Thymus (tissue), 11 donors: ENCODE measurements around the gene EPS8. TPM values are rescaled to one million over a fixed set of nuclear protein-coding genes. Genes with fewer than 3 reads are reported as not detected.
"Not testable (repeated sequence)": the region's sequence is repeated elsewhere in the genome, so short reads cannot be mapped to it uniquely, and the experiment has no call there.

Experiments
- DNase-seq, 9 donors: peaks; one replicate each; pipeline ENCODE4 v3.0.0-alpha.2; 2013; ENCODE audit warnings: low spot score in 9 of 9, low read depth in 6 of 9, missing footprints in 1 of 9
- H3K27ac ChIP-seq, 2 donors: one replicate each; pipeline ENCODE4 v1.5.1; 2013; ENCODE audit warnings: control low read depth in 1 of 2, low read depth in 1 of 2, low read length in 1 of 2, mild to moderate bottlenecking in 1 of 2, moderate library complexity in 1 of 2
- H3K27me3 ChIP-seq, 2 donors: one replicate each; pipeline ENCODE4 v1.5.1; 2013; ENCODE audit warnings: low read length in 1 of 2; ENCODE audit not compliant: control insufficient read depth in 2 of 2, insufficient read depth in 1 of 2
- H3K36me3 ChIP-seq, 2 donors: one replicate each; pipeline ENCODE4 v1.5.1; 2013; ENCODE audit warnings: low read length in 1 of 2, mild to moderate bottlenecking in 1 of 2, moderate library complexity in 1 of 2; ENCODE audit not compliant: control insufficient read depth in 2 of 2, insufficient read depth in 2 of 2
- H3K4me1 ChIP-seq, 2 donors: one replicate each; pipeline ENCODE4 v1.5.1; 2013; ENCODE audit warnings: low read length in 2 of 2; ENCODE audit not compliant: control insufficient read depth in 2 of 2, insufficient read depth in 2 of 2
- H3K4me3 ChIP-seq, 2 donors: one replicate each; pipeline ENCODE4 v1.5.1; 2013; ENCODE audit warnings: low read length in 2 of 2, control low read depth in 1 of 2, mild to moderate bottlenecking in 1 of 2
- H3K9me3 ChIP-seq, 2 donors: one replicate each; pipeline ENCODE4 v1.5.1; 2013; ENCODE audit warnings: low read length in 1 of 2, mild to moderate bottlenecking in 1 of 2; ENCODE audit not compliant: control insufficient read depth in 2 of 2, insufficient read depth in 1 of 2
- WGBS: extraction: QIAGEN DNeasy Blood & Tissue Kit; methylation state at CpG from one replicate; pipeline ENCODE4 v1.1.7; 2013; 5-methylcytosine and 5-hydroxymethylcytosine counted together
- polyA plus RNA-seq: library from polyadenylated mRNA; stranded (reverse); fragments of 200-250 nt; gene quantifications from one replicate; pipeline ENCODE4 v1.2.3, GENCODE V29; 2013
- total RNA-seq: library from RNA; stranded (reverse); fragments of 120-200 nt; gene quantifications from one replicate; pipeline ENCODE4 v1.2.4, GENCODE V29; 2013
- donor health status: healthy.

Gene EPS8
- total and polyA plus RNA-seq, 2 donors, result 3.7 to 9.2 TPM

GRCh38 chr12:15772405-15773018, 16.7 kb downstream of the EPS8 start:
- Histone ChIP-seq H3K27ac (no peak overlapping the region), H3K4me1 (no peaks in the 10 kb centered on the region), H3K27me3 (no peaks in the 10 kb centered on the region), H3K9me3 (no peaks in the 10 kb centered on the region), H3K36me3 (no peaks in the 10 kb centered on the region), H3K4me3 (no peak overlapping the region)
- WGBS, result 94% methylated on average over 2 of the region's 2 CpGs
- peak in 3 of 9 donors; percentile 5 to 38 (median 8) for DNase-seq

- H3K27me3 ChIP-seq, result no peaks in the 10 kb centered on the region
- DNase-seq, result no peak
- no peak overlapping the region for H3K27ac ChIP-seq
- H3K4me3 ChIP-seq, result no peak overlapping the region
- H3K36me3 ChIP-seq, result no peaks in the 10 kb centered on the region
- 96% methylated on average over 1 of the region's 1 CpG for WGBS
- H3K4me1 ChIP-seq, result no peaks in the 10 kb centered on the region
- no peaks in the 10 kb centered on the region for H3K9me3 ChIP-seq
These were observed 18.6 kb downstream of the EPS8 start for GRCh38 chr12:15770581-15770980.

GRCh38 chr12:15770021-15770420, 19.2 kb downstream of the EPS8 start:
- Histone ChIP-seq H3K4me3 (no peak overlapping the region), H3K27me3 (no peaks in the 10 kb centered on the region), H3K4me1 (no peaks in the 10 kb centered on the region), H3K9me3 (no peaks in the 10 kb centered on the region), H3K27ac (no peak overlapping the region), H3K36me3 (no peaks in the 10 kb centered on the region)
- WGBS, result 91% methylated on average over 3 of the region's 3 CpGs
- DNase-seq, result no peak

- H3K9me3 ChIP-seq, result no peaks in the 10 kb centered on the region
- no peak for DNase-seq
- H3K36me3 ChIP-seq, result no peaks in the 10 kb centered on the region
- 96% methylated on average over 3 of the region's 3 CpGs for WGBS
- H3K27me3 ChIP-seq, result no peaks in the 10 kb centered on the region
- H3K4me3 ChIP-seq, result no peak overlapping the region
- H3K4me1 ChIP-seq, result no peaks in the 10 kb centered on the region
- H3K27ac ChIP-seq, result no peak overlapping the region
These were observed 19.6 kb downstream of the EPS8 start for GRCh38 chr12:15769586-15769985.

- no peak overlapping the region for H3K27ac ChIP-seq
These were observed 21.9 kb downstream of the EPS8 start for GRCh38 chr12:15767301-15767700.

GRCh38 chr12:15763328-15763727, 25.9 kb downstream of the EPS8 start:
- H3K27ac ChIP-seq, result no peak overlapping the region
- DNase-seq, result no peak
- no peaks in the 10 kb centered on the region for H3K36me3 ChIP-seq
- H3K9me3 ChIP-seq, result no peaks in the 10 kb centered on the region
- H3K4me3 ChIP-seq, result no peak overlapping the region
- WGBS, result 100% methylated on average over 1 of the region's 1 CpG
- no peaks in the 10 kb centered on the region for H3K4me1 ChIP-seq
- no peaks in the 10 kb centered on the region for H3K27me3 ChIP-seq

More at GRCh38 chr12:15767301-15767700, 21.9 kb downstream of the EPS8 start:
- H3K36me3 ChIP-seq, result no peaks in the 10 kb centered on the region
- no peaks in the 10 kb centered on the region for H3K27me3 ChIP-seq
- no peaks in the 10 kb centered on the region for H3K9me3 ChIP-seq
- DNase-seq, result no peak
- no peaks in the 10 kb centered on the region for H3K4me1 ChIP-seq
- no peak overlapping the region for H3K4me3 ChIP-seq
- WGBS, result 92% methylated on average over 2 of the region's 2 CpGs

- WGBS, result 97% methylated on average over 7 of the region's 7 CpGs
- not testable (repeated sequence) for H3K36me3 ChIP-seq, H3K4me3 ChIP-seq, H3K27ac ChIP-seq, H3K4me1 ChIP-seq, H3K9me3 ChIP-seq, H3K27me3 ChIP-seq, DNase-seq
These were observed 27.0 kb downstream of the EPS8 start for GRCh38 chr12:15762162-15762561.

GRCh38 chr12:15757553-15758255, 31.5 kb downstream of the EPS8 start:
- no peaks in the 10 kb centered on the region for H3K9me3 ChIP-seq
- H3K4me3 ChIP-seq, result no peak overlapping the region
- DNase-seq, result no peak
- no peaks in the 10 kb centered on the region for H3K4me1 ChIP-seq
- no peak overlapping the region for H3K27ac ChIP-seq
- 96% methylated on average over 7 of the region's 7 CpGs for WGBS
- no peaks in the 10 kb centered on the region for H3K36me3 ChIP-seq
- H3K27me3 ChIP-seq, result no peaks in the 10 kb centered on the region

GRCh38 chr12:15756822-15757221, 32.4 kb downstream of the EPS8 start:
- H3K4me1 ChIP-seq, result no peaks in the 10 kb centered on the region
- WGBS, result 96% methylated on average over 1 of the region's 1 CpG
- DNase-seq, result no peak

More at GRCh38 chr12:15756822-15757221, 32.4 kb downstream of the EPS8 start:
- no peaks in the 10 kb centered on the region for H3K9me3 ChIP-seq
- no peaks in the 10 kb centered on the region for H3K27me3 ChIP-seq
- no peaks in the 10 kb centered on the region for H3K36me3 ChIP-seq
- no peak overlapping the region for H3K4me3 ChIP-seq
- no peak overlapping the region for H3K27ac ChIP-seq
